ENCODE measurements around the gene DNMT1.

DNMT1 gene

GRCh38 chr19:10109528-10109927 lies 85.2 kb downstream of the DNMT1 start:
- no peak for TF ChIP-seq CTCF (IDR thresholded peaks at IDR 0.05; ENCODE audit: extremely low read depth, insufficient read depth, missing control alignments)
- DNase-seq (ENCODE audit: low spot score), result no peak
- in situ Hi-C loops (cut with MboI; ENCODE audit: low pct_unique_long_range_greater_than_20kb, low sequenced_read_pairs, unreplicated experiment), result no loop called here

GRCh38 chr19:10107817-10108367 lies 86.9 kb downstream of the DNMT1 start:
- no peak for TF ChIP-seq CTCF (IDR thresholded peaks at IDR 0.05; ENCODE audit: extremely low read depth, insufficient read depth, missing control alignments)
- in situ Hi-C loops (cut with MboI; ENCODE audit: low pct_unique_long_range_greater_than_20kb, low sequenced_read_pairs, unreplicated experiment), result no loop called here
- DNase-seq (ENCODE audit: low spot score), result no peak

GRCh38 chr19:10107254-10107653 lies 87.5 kb downstream of the DNMT1 start:
- in situ Hi-C loops (cut with MboI; ENCODE audit: low pct_unique_long_range_greater_than_20kb, low sequenced_read_pairs, unreplicated experiment), result no loop called here
- no peak for TF ChIP-seq CTCF (IDR thresholded peaks at IDR 0.05; ENCODE audit: extremely low read depth, insufficient read depth, missing control alignments)
- no peak for DNase-seq (ENCODE audit: low spot score)

- in situ Hi-C loops (cut with MboI; ENCODE audit: low pct_unique_long_range_greater_than_20kb, low sequenced_read_pairs, unreplicated experiment), result no loop called here
- peak; percentile 99 for DNase-seq (ENCODE audit: low spot score)
- no peak for TF ChIP-seq CTCF (IDR thresholded peaks at IDR 0.05; ENCODE audit: extremely low read depth, insufficient read depth, missing control alignments)
Measured at GRCh38 chr19:10106100-10106936, 88.4 kb downstream of the DNMT1 start, which contains the start of gene PPAN. Gene PPAN (plus strand): TSS chr19:10106362. CDS start chr19:10106395, 33 bp downstream.

- in situ Hi-C loops (cut with MboI; ENCODE audit: low pct_unique_long_range_greater_than_20kb, low sequenced_read_pairs, unreplicated experiment), result no loop called here
- DNase-seq (ENCODE audit: low spot score), result peak; percentile 79
- TF ChIP-seq CTCF (IDR thresholded peaks at IDR 0.05; ENCODE audit: extremely low read depth, insufficient read depth, missing control alignments), result no peak
Measured at GRCh38 chr19:10105509-10106099, 89.1 kb downstream of the DNMT1 start.

- in situ Hi-C loops (cut with MboI; ENCODE audit: low pct_unique_long_range_greater_than_20kb, low sequenced_read_pairs, unreplicated experiment), result no loop called here
- DNase-seq (ENCODE audit: low spot score), result peak; percentile 85
- TF ChIP-seq CTCF (IDR thresholded peaks at IDR 0.05; ENCODE audit: extremely low read depth, insufficient read depth, missing control alignments), result no peak
Measured at GRCh38 chr19:10104665-10105508, 89.9 kb downstream of the DNMT1 start.

All from GM13977 (cell line).